ENCODE measurements around the gene FSD1.

FSD1 gene

DNA sequence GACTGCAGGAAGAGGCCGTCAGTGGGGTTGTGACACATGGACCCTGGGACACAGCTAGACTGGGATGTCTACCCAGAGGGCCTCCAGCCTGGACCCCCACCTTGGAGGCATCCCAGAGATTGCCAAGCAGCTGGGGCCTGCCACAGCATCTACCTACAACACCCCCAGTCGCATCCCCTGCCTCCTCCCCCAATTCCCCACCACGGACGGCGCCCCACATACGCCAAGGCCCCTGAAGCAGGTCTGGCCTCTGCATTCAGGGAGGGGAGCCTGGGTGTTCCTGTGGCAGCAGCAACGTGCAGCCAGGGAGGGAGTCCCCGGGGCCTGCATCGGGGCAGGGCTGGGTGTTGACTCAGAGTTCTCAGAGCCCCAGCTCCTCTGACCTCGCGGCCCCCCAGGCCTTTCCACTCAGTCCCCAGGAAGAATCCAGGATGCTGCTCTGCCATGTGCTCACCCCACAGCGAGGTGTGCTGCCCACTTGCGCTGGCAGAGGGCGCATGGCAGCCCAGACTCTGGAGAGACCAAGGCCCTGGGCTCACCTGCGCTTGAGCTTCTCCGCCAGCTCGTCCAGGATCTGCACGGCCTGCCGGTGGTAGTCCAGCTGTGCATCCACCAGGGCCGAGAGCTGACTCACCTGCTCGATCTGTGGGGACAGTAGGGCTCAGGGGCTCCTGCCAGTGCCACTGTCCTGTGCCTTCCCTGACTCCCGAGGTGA lies 58.6 kb downstream of the FSD1 start:
- TF ChIP-seq ZFP3 (CRISPR knock-in tag; IDR thresholded peaks at IDR 0.05) (no peak), SNAI2 (CRISPR knock-in tag; IDR thresholded peaks at IDR 0.05) (no peak), OSR1 (CRISPR knock-in tag; IDR thresholded peaks at IDR 0.05) (no peak), ZNF70 (CRISPR knock-in tag; IDR thresholded peaks at IDR 0.05) (no peak), TSHZ2 (CRISPR knock-in tag; IDR thresholded peaks at IDR 0.05) (no peak), RARB (CRISPR knock-in tag; IDR thresholded peaks at IDR 0.05) (no peak), POU6F1 (CRISPR knock-in tag; IDR thresholded peaks at IDR 0.05; ENCODE audit: borderline replicate concordance, low read depth) (no peak), TOX (CRISPR knock-in tag; IDR thresholded peaks at IDR 0.05; ENCODE audit: borderline replicate concordance) (no peak), TCF4 (CRISPR knock-in tag; IDR thresholded peaks at IDR 0.05; ENCODE audit: borderline replicate concordance) (no peak), ZC3H10 (CRISPR knock-in tag; IDR thresholded peaks at IDR 0.05) (no peak), ZNF565 (CRISPR knock-in tag; conservative IDR thresholded peaks at IDR 0.05; ENCODE audit: low read depth) (no peak), ISL1 (CRISPR knock-in tag; IDR thresholded peaks at IDR 0.05) (no peak), ESRRG (CRISPR knock-in tag; IDR thresholded peaks at IDR 0.05) (no peak), ZNF8 (CRISPR knock-in tag; IDR thresholded peaks at IDR 0.05) (no peak), GLIS3 (CRISPR knock-in tag; IDR thresholded peaks at IDR 0.05) (no peak), CSDC2 (CRISPR knock-in tag; IDR thresholded peaks at IDR 0.05) (no peak)
- ATAC-seq = peak; percentile 33

GRCh38 chr19:4363571-4364304 lies 59.3 kb downstream of the FSD1 start:
- TF ChIP-seq ZFP30 (CRISPR knock-in tag; IDR thresholded peaks at IDR 0.05) (no peak), PATZ1 (CRISPR knock-in tag; IDR thresholded peaks at IDR 0.05; ENCODE audit: borderline replicate concordance) (no peak), TOX (CRISPR knock-in tag; IDR thresholded peaks at IDR 0.05; ENCODE audit: borderline replicate concordance) (no peak), ISL1 (CRISPR knock-in tag; IDR thresholded peaks at IDR 0.05) (no peak), TSHZ2 (CRISPR knock-in tag; IDR thresholded peaks at IDR 0.05) (no peak), TCF4 (CRISPR knock-in tag; IDR thresholded peaks at IDR 0.05; ENCODE audit: borderline replicate concordance) (no peak), ZNF8 (CRISPR knock-in tag; IDR thresholded peaks at IDR 0.05) (no peak), ARNTL (CRISPR knock-in tag; IDR thresholded peaks at IDR 0.05; ENCODE audit: borderline replicate concordance, low read depth) (no peak), CSDC2 (CRISPR knock-in tag; IDR thresholded peaks at IDR 0.05) (no peak), ZFP3 (CRISPR knock-in tag; IDR thresholded peaks at IDR 0.05) (no peak), OSR1 (CRISPR knock-in tag; IDR thresholded peaks at IDR 0.05) (no peak), RARB (CRISPR knock-in tag; IDR thresholded peaks at IDR 0.05) (no peak), ESRRG (CRISPR knock-in tag; IDR thresholded peaks at IDR 0.05) (no peak), ZC3H10 (CRISPR knock-in tag; IDR thresholded peaks at IDR 0.05) (no peak), GLIS3 (CRISPR knock-in tag; IDR thresholded peaks at IDR 0.05) (no peak)
- TF ChIP-seq, protein P1, sequence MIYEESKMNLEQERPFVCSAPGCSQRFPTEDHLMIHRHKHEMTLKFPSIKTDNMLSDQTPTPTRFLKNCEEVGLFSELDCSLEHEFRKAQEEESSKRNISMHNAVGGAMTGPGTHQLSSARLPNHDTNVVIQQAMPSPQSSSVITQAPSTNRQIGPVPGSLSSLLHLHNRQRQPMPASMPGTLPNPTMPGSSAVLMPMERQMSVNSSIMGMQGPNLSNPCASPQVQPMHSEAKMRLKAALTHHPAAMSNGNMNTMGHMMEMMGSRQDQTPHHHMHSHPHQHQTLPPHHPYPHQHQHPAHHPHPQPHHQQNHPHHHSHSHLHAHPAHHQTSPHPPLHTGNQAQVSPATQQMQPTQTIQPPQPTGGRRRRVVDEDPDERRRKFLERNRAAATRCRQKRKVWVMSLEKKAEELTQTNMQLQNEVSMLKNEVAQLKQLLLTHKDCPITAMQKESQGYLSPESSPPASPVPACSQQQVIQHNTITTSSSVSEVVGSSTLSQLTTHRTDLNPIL (CRISPR knock-in tag; IDR thresholded peaks at IDR 0.05; ENCODE audit: low read depth) = no peak
- no peak for ATAC-seq

All from SK-N-SH treated with all-trans-retinoic acid at 6 μM for 48 hours (cell line).